ENCODE results near the gene ADCY3.

The ADCY3 gene

DNA sequence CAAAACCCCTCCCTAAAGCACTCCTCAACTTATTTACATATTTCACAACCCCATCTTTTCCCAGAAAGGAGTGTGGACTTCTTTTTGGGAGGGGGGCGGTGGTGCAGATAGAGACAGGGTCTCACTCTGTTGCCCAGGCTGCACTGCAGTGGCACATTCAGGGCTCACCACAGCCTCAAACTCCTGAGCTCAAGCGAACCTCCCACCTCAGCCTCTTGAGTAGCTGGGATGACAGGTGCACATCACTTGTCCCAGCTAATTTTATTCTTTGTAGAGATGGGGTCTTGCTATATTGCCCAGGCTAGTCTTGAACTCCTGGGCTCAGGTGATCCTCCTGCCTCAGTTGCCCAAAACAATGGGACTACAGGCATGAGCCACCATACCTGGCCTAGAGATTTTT, 44.1 kb downstream of the ADCY3 start:
- no peak overlapping the region for H3K9ac ChIP-seq (ENCODE audit: low read length)
- H3K9me3 ChIP-seq (ENCODE audit: control insufficient read depth, insufficient read depth, low read depth, low read length), result no peaks in the 10 kb centered on the region
- H3K4me3 ChIP-seq (ENCODE audit: low read depth, low read length), result no peak overlapping the region
- H3K27ac ChIP-seq (ENCODE audit: low read depth, low read length), result no peak overlapping the region
- H3K4me1 ChIP-seq (ENCODE audit: control insufficient read depth, insufficient read depth, low read length), result peaks cover 10% of the 10 kb centered on the region
- no peaks in the 10 kb centered on the region for H3K27me3 ChIP-seq (ENCODE audit: control insufficient read depth, insufficient read depth, low read length)
- H3K36me3 ChIP-seq (ENCODE audit: control insufficient read depth, insufficient read depth, low read length), result no peaks in the 10 kb centered on the region

GRCh38 chr2:24875272-24875671, 44.8 kb downstream of the ADCY3 start:
- H3K4me3 ChIP-seq (ENCODE audit: low read depth, low read length), result no peak overlapping the region
- no peak overlapping the region for H3K27ac ChIP-seq (ENCODE audit: low read depth, low read length)
- no peaks in the 10 kb centered on the region for H3K9me3 ChIP-seq (ENCODE audit: control insufficient read depth, insufficient read depth, low read depth, low read length)
- H3K9ac ChIP-seq (ENCODE audit: low read length), result no peak overlapping the region
- no peaks in the 10 kb centered on the region for H3K36me3 ChIP-seq (ENCODE audit: control insufficient read depth, insufficient read depth, low read length)
- no peaks in the 10 kb centered on the region for H3K27me3 ChIP-seq (ENCODE audit: control insufficient read depth, insufficient read depth, low read length)
- peaks cover 10% of the 10 kb centered on the region for H3K4me1 ChIP-seq (ENCODE audit: control insufficient read depth, insufficient read depth, low read length)

GRCh38 chr2:24874035-24874434, 46.0 kb downstream of the ADCY3 start:
- H3K4me3 ChIP-seq (ENCODE audit: low read depth, low read length), result no peak overlapping the region
- peaks cover 10% of the 10 kb centered on the region for H3K4me1 ChIP-seq (ENCODE audit: control insufficient read depth, insufficient read depth, low read length)
- H3K36me3 ChIP-seq (ENCODE audit: control insufficient read depth, insufficient read depth, low read length), result no peaks in the 10 kb centered on the region
- H3K9me3 ChIP-seq (ENCODE audit: control insufficient read depth, insufficient read depth, low read depth, low read length), result no peaks in the 10 kb centered on the region
- H3K27me3 ChIP-seq (ENCODE audit: control insufficient read depth, insufficient read depth, low read length), result no peaks in the 10 kb centered on the region
- no peak overlapping the region for H3K27ac ChIP-seq (ENCODE audit: low read depth, low read length)
- H3K9ac ChIP-seq (ENCODE audit: low read length), result no peak overlapping the region

DNA sequence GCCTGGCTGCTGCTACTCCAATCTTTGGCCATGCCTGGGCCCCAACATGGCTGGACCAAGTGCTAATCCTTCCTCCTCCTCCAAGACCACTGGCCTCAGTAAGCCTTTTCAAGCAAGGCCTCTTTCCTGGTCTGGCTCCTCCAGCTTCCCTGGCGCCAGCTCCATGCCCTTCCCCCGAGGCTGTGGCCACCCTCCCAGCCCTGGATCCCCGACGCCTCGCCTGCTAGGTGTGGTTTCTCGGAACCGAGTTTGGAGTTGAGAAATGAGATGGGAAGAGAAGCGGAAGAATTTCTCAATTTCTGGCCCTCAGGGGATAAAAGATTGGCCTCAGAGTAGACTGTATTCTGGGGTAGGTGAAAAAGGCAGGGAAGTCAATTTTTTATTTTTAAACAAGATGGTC, 46.4 kb downstream of the ADCY3 start:
- H3K9me3 ChIP-seq (ENCODE audit: control insufficient read depth, insufficient read depth, low read depth, low read length), result no peaks in the 10 kb centered on the region
- H3K9ac ChIP-seq (ENCODE audit: low read length), result no peak overlapping the region
- peaks cover 10% of the 10 kb centered on the region for H3K4me1 ChIP-seq (ENCODE audit: control insufficient read depth, insufficient read depth, low read length)
- no peak overlapping the region for H3K27ac ChIP-seq (ENCODE audit: low read depth, low read length)
- H3K27me3 ChIP-seq (ENCODE audit: control insufficient read depth, insufficient read depth, low read length), result no peaks in the 10 kb centered on the region
- H3K4me3 ChIP-seq (ENCODE audit: low read depth, low read length), result no peak overlapping the region
- no peaks in the 10 kb centered on the region for H3K36me3 ChIP-seq (ENCODE audit: control insufficient read depth, insufficient read depth, low read length)

- Histone ChIP-seq H3K9me3 (ENCODE audit: control insufficient read depth, insufficient read depth, low read depth, low read length) (no peaks in the 10 kb centered on the region), H3K9ac (ENCODE audit: low read length) (no peak overlapping the region), H3K4me1 (ENCODE audit: control insufficient read depth, insufficient read depth, low read length) (peaks cover 10% of the 10 kb centered on the region), H3K27ac (ENCODE audit: low read depth, low read length) (no peak overlapping the region), H3K4me3 (ENCODE audit: low read depth, low read length) (no peak overlapping the region), H3K27me3 (ENCODE audit: control insufficient read depth, insufficient read depth, low read length) (no peaks in the 10 kb centered on the region), H3K36me3 (ENCODE audit: control insufficient read depth, insufficient read depth, low read length) (no peaks in the 10 kb centered on the region)
Observed at GRCh38 chr2:24872344-24873115, 47.5 kb downstream of the ADCY3 start.

DNA sequence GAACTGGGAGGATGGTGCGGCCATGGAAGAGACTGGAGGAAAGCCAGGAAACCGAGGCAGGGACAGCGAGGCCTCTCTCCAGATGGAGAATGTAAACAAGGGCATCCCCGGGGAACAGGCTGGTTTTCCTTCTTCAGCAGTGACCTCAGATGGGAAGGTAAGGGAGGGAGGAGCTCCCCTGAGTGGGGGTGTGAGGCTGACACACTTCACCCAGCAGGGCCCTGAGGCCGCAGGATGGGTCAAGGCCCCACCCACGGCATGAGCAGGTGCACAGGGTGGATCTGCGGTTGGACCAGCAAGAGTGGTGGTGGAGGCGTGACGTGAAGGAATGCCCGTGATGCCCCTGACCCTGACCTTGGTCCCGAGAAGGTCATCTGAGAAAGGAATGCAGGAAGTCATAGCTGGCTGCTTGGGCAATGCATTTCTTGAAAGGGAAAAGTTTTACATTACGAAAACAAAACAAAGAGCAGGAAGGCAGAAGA, 48.1 kb downstream of the ADCY3 start:
- H3K9me3 ChIP-seq (ENCODE audit: control insufficient read depth, insufficient read depth, low read depth, low read length), result no peaks in the 10 kb centered on the region
- peaks cover 10% of the 10 kb centered on the region for H3K4me1 ChIP-seq (ENCODE audit: control insufficient read depth, insufficient read depth, low read length)
- H3K4me3 ChIP-seq (ENCODE audit: low read depth, low read length), result no peak overlapping the region
- H3K36me3 ChIP-seq (ENCODE audit: control insufficient read depth, insufficient read depth, low read length), result no peaks in the 10 kb centered on the region
- no peaks in the 10 kb centered on the region for H3K27me3 ChIP-seq (ENCODE audit: control insufficient read depth, insufficient read depth, low read length)
- H3K9ac ChIP-seq (ENCODE audit: low read length), result no peak overlapping the region
- no peak overlapping the region for H3K27ac ChIP-seq (ENCODE audit: low read depth, low read length)

GRCh38 chr2:24870891-24871705, 48.9 kb downstream of the ADCY3 start:
- H3K27me3 ChIP-seq (ENCODE audit: control insufficient read depth, insufficient read depth, low read length), result no peaks in the 10 kb centered on the region
- peaks cover 10% of the 10 kb centered on the region for H3K4me1 ChIP-seq (ENCODE audit: control insufficient read depth, insufficient read depth, low read length)
- no peaks in the 10 kb centered on the region for H3K36me3 ChIP-seq (ENCODE audit: control insufficient read depth, insufficient read depth, low read length)
- H3K27ac ChIP-seq (ENCODE audit: low read depth, low read length), result no peak overlapping the region; the same call in 1 of the 2 replicates
- no peaks in the 10 kb centered on the region for H3K9me3 ChIP-seq (ENCODE audit: control insufficient read depth, insufficient read depth, low read depth, low read length)
- H3K9ac ChIP-seq (ENCODE audit: low read length), result no peak overlapping the region
- H3K4me3 ChIP-seq (ENCODE audit: low read depth, low read length), result no peak overlapping the region

GRCh38 chr2:24870440-24870839, 49.6 kb downstream of the ADCY3 start:
- peaks cover 10% of the 10 kb centered on the region for H3K4me1 ChIP-seq (ENCODE audit: control insufficient read depth, insufficient read depth, low read length)
- H3K27ac ChIP-seq (ENCODE audit: low read depth, low read length), result no peak overlapping the region; the same call in 1 of the 2 replicates
- no peaks in the 10 kb centered on the region for H3K9me3 ChIP-seq (ENCODE audit: control insufficient read depth, insufficient read depth, low read depth, low read length)
- H3K9ac ChIP-seq (ENCODE audit: low read length), result no peak overlapping the region
- H3K4me3 ChIP-seq (ENCODE audit: low read depth, low read length), result no peak overlapping the region
- H3K27me3 ChIP-seq (ENCODE audit: control insufficient read depth, insufficient read depth, low read length), result no peaks in the 10 kb centered on the region
- H3K36me3 ChIP-seq (ENCODE audit: control insufficient read depth, insufficient read depth, low read length), result no peaks in the 10 kb centered on the region

GRCh38 chr2:24866946-24867345, 53.1 kb downstream of the ADCY3 start:
- Histone ChIP-seq H3K9me3 (ENCODE audit: control insufficient read depth, insufficient read depth, low read depth, low read length) (no peaks in the 10 kb centered on the region), H3K27me3 (ENCODE audit: control insufficient read depth, insufficient read depth, low read length) (no peaks in the 10 kb centered on the region), H3K4me3 (ENCODE audit: low read depth, low read length) (no peak overlapping the region)

GRCh38 chr2:24863641-24864040, 56.4 kb downstream of the ADCY3 start:
- no peak overlapping the region for H3K4me3 ChIP-seq (ENCODE audit: low read depth, low read length)
- no peaks in the 10 kb centered on the region for H3K4me1 ChIP-seq (ENCODE audit: control insufficient read depth, insufficient read depth, low read length)
- H3K27ac ChIP-seq (ENCODE audit: low read depth, low read length), result no peak overlapping the region
- no peaks in the 10 kb centered on the region for H3K9me3 ChIP-seq (ENCODE audit: control insufficient read depth, insufficient read depth, low read depth, low read length)
- no peaks in the 10 kb centered on the region for H3K36me3 ChIP-seq (ENCODE audit: control insufficient read depth, insufficient read depth, low read length)
- H3K27me3 ChIP-seq (ENCODE audit: control insufficient read depth, insufficient read depth, low read length), result no peaks in the 10 kb centered on the region
- H3K9ac ChIP-seq (ENCODE audit: low read length), result no peak overlapping the region

More at GRCh38 chr2:24866946-24867345, 53.1 kb downstream of the ADCY3 start:
- Histone ChIP-seq H3K4me1 (ENCODE audit: control insufficient read depth, insufficient read depth, low read length) (peaks cover 3% of the 10 kb centered on the region), H3K9ac (ENCODE audit: low read length) (no peak overlapping the region), H3K36me3 (ENCODE audit: control insufficient read depth, insufficient read depth, low read length) (no peaks in the 10 kb centered on the region), H3K27ac (ENCODE audit: low read depth, low read length) (no peak overlapping the region)

GRCh38 chr2:24861500-24861899, 58.5 kb downstream of the ADCY3 start:
- Histone ChIP-seq H3K27me3 (ENCODE audit: control insufficient read depth, insufficient read depth, low read length) (no peaks in the 10 kb centered on the region), H3K36me3 (ENCODE audit: control insufficient read depth, insufficient read depth, low read length) (no peaks in the 10 kb centered on the region), H3K4me1 (ENCODE audit: control insufficient read depth, insufficient read depth, low read length) (no peaks in the 10 kb centered on the region), H3K4me3 (ENCODE audit: low read depth, low read length) (no peak overlapping the region), H3K9me3 (ENCODE audit: control insufficient read depth, insufficient read depth, low read depth, low read length) (no peaks in the 10 kb centered on the region), H3K9ac (ENCODE audit: low read length) (no peak overlapping the region), H3K27ac (ENCODE audit: low read depth, low read length) (no peak overlapping the region)
